HAP-1 (cell line): ENCODE measurements around the gene ELOF1.
"Not testable (repeated sequence)": the region's sequence is repeated elsewhere in the genome, so short reads cannot be mapped to it uniquely, and the experiment has no call there.

Experiments
- DNase-seq, 2 experiments: peaks; one replicate each; pipeline ENCODE4 v3.0.0-alpha.2; 2016 to 2020; ENCODE audit warnings: low spot score in 2 of 2
- H3K27me3 ChIP-seq: fragments of 250-450 bp; sonication (Bioruptor Pico); 2 replicates; pipeline ENCODE4 v1.5.1; 2020; ENCODE audit warnings: low read depth, mild to moderate bottlenecking, moderate library complexity
- H3K36me3 ChIP-seq: fragments of 250-450 bp; sonication (Bioruptor Pico); replicated peaks from 2 replicates; pipeline ENCODE4 v1.5.1; 2020; ENCODE audit warnings: mild to moderate bottlenecking
- H3K4me1 ChIP-seq: fragments of 250-450 bp; sonication (Bioruptor Pico); 2 replicates; pipeline ENCODE4 v1.5.1; 2020; ENCODE audit warnings: mild to moderate bottlenecking
- H3K4me3 ChIP-seq: fragments of 250-450 bp; sonication (Bioruptor Pico); 2 replicates; pipeline ENCODE4 v1.5.1; 2020; ENCODE audit warnings: mild to moderate bottlenecking, moderate library complexity
- H3K9me3 ChIP-seq: fragments of 250-450 bp; sonication (Bioruptor Pico); 2 replicates; pipeline ENCODE4 v1.5.1; 2020; ENCODE audit warnings: mild to moderate bottlenecking, moderate library complexity
- in situ Hi-C: fragments of 300-500 bp; cut with MboI; formaldehyde crosslinking; loops from 3 replicates; pipeline ENCODE4 v1.14.3; 2020; ENCODE audit warnings: low sequenced_read_pairs, inconsistent platforms, mixed read lengths

ELOF1 gene

GRCh38 chr19:11558881-11559828, at the start of gene ELOF1:
TSS of gene ELOF1 (minus strand) at chr19:11559230. CDS start at chr19:11554347, 4,883 bp downstream.
- Histone ChIP-seq H3K9me3 (no peaks in the 10 kb centered on the region), H3K4me3 (peak within 1 kb of the TSS; percentile 73), H3K36me3 (peaks cover 4% of the 10 kb centered on the region; the same call in 1 of the 2 replicates), H3K27me3 (no peaks in the 10 kb centered on the region), H3K4me1 (peaks cover 12% of the 10 kb centered on the region)
- DNase-seq = peak; percentile 95 to 99
- in situ Hi-C loops = no loop called here

- Histone ChIP-seq H3K9me3 (peaks cover 26% of the 10 kb centered on the region), H3K4me3 (no peak overlapping the region), H3K27me3 (no peaks in the 10 kb centered on the region), H3K4me1 (no peaks in the 10 kb centered on the region), H3K36me3 (peaks cover 7% of the 10 kb centered on the region; the same call in 1 of the 2 replicates)
- no peak for DNase-seq
- in situ Hi-C loops = no loop called here
These were observed 47.5 kb upstream of the ELOF1 start for GRCh38 chr19:11606484-11606883.

- H3K9me3 ChIP-seq, in situ Hi-C loops, H3K27me3 ChIP-seq, H3K4me1 ChIP-seq, DNase-seq, H3K4me3 ChIP-seq: not testable (repeated sequence)
- peaks cover 13% of the 10 kb centered on the region; the same call in 1 of the 2 replicates for H3K36me3 ChIP-seq
These were observed 40.7 kb upstream of the ELOF1 start for GRCh38 chr19:11599704-11600103.

- in situ Hi-C loops = no loop called here
- Histone ChIP-seq H3K4me1 (peaks cover 4% of the 10 kb centered on the region; the same call in 1 of the 2 replicates), H3K36me3 (peaks cover 9% of the 10 kb centered on the region; the same call in 1 of the 2 replicates), H3K4me3 (peak overlapping the region; percentile 78; the same call in 1 of the 2 replicates), H3K27me3 (no peaks in the 10 kb centered on the region), H3K9me3 (no peaks in the 10 kb centered on the region)
- DNase-seq = no peak
These were observed 39.7 kb upstream of the ELOF1 start for GRCh38 chr19:11598746-11599145.

- Histone ChIP-seq H3K36me3 (peaks cover 8% of the 10 kb centered on the region; the same call in 1 of the 2 replicates), H3K9me3 (no peaks in the 10 kb centered on the region), H3K4me3 (peak overlapping the region; percentile 78), H3K27me3 (no peaks in the 10 kb centered on the region), H3K4me1 (peaks cover 4% of the 10 kb centered on the region; the same call in 1 of the 2 replicates)
- DNase-seq = no peak
- in situ Hi-C loops = no loop called here
These were observed 39.1 kb upstream of the ELOF1 start for GRCh38 chr19:11598103-11598483.

GRCh38 chr19:11597202-11598102, 38.4 kb upstream of the ELOF1 start, which contains the start of gene ZNF627:
TSS of gene ZNF627 (plus strand) at chr19:11597483. CDS start at chr19:11597628, 145 bp downstream.
- H3K4me1 ChIP-seq = peaks cover 4% of the 10 kb centered on the region; the same call in 1 of the 2 replicates
- peak within 1 kb of the TSS; percentile 78 for H3K4me3 ChIP-seq
- in situ Hi-C loops = no loop called here
- DNase-seq = peak; percentile 94 to 99
- no peaks in the 10 kb centered on the region for H3K27me3 ChIP-seq
- H3K9me3 ChIP-seq = no peaks in the 10 kb centered on the region
- peaks cover 8% of the 10 kb centered on the region; the same call in 1 of the 2 replicates for H3K36me3 ChIP-seq

- no peak for DNase-seq
- Histone ChIP-seq H3K9me3 (no peaks in the 10 kb centered on the region), H3K4me3 (no peak overlapping the region), H3K36me3 (peaks cover 8% of the 10 kb centered on the region; the same call in 1 of the 2 replicates), H3K4me1 (peaks cover 4% of the 10 kb centered on the region; the same call in 1 of the 2 replicates), H3K27me3 (no peaks in the 10 kb centered on the region)
- in situ Hi-C loops = no loop called here
These were observed 37.1 kb upstream of the ELOF1 start for GRCh38 chr19:11596156-11596555.

- no peak for DNase-seq
- peaks cover 5% of the 10 kb centered on the region; the same call in 1 of the 2 replicates for H3K36me3 ChIP-seq
- peaks cover 4% of the 10 kb centered on the region; the same call in 1 of the 2 replicates for H3K4me1 ChIP-seq
- in situ Hi-C loops = no loop called here
- no peaks in the 10 kb centered on the region for H3K9me3 ChIP-seq
- no peak overlapping the region for H3K4me3 ChIP-seq
- no peaks in the 10 kb centered on the region for H3K27me3 ChIP-seq
These were observed 35.1 kb upstream of the ELOF1 start for GRCh38 chr19:11594084-11594483.

- Histone ChIP-seq H3K27me3 (no peaks in the 10 kb centered on the region), H3K4me1 (no peaks in the 10 kb centered on the region), H3K4me3 (no peak overlapping the region), H3K36me3 (no peaks in the 10 kb centered on the region), H3K9me3 (no peaks in the 10 kb centered on the region)
- DNase-seq = no peak
- in situ Hi-C loops = no loop called here
These were observed 29.1 kb upstream of the ELOF1 start for GRCh38 chr19:11587975-11588631.

- H3K4me1 ChIP-seq = no peaks in the 10 kb centered on the region
- in situ Hi-C loops = no loop called here
- H3K4me3 ChIP-seq = no peak overlapping the region
- no peaks in the 10 kb centered on the region for H3K36me3 ChIP-seq
- peak; percentile 71 to 86 for DNase-seq
- no peaks in the 10 kb centered on the region for H3K27me3 ChIP-seq
- H3K9me3 ChIP-seq = no peaks in the 10 kb centered on the region
These were observed 28.4 kb upstream of the ELOF1 start for GRCh38 chr19:11587302-11587974.

- DNase-seq = no peak
- Histone ChIP-seq H3K9me3 (no peaks in the 10 kb centered on the region), H3K4me3 (no peak overlapping the region), H3K27me3 (no peaks in the 10 kb centered on the region), H3K36me3 (no peaks in the 10 kb centered on the region), H3K4me1 (no peaks in the 10 kb centered on the region)
- in situ Hi-C loops = no loop called here
These were observed 27.3 kb upstream of the ELOF1 start for GRCh38 chr19:11586331-11586730.

GRCh38 chr19:11581740-11582139, 22.7 kb upstream of the ELOF1 start:
- Histone ChIP-seq H3K4me1 (no peaks in the 10 kb centered on the region), H3K4me3 (no peak overlapping the region), H3K36me3 (no peaks in the 10 kb centered on the region), H3K9me3 (no peaks in the 10 kb centered on the region), H3K27me3 (no peaks in the 10 kb centered on the region)
- in situ Hi-C loops = no loop called here
- no peak for DNase-seq
